ENCODE measurements around the gene GLB1L2. TPM values are rescaled to one million over a fixed set of nuclear protein-coding genes. Genes with fewer than 3 reads are reported as not detected.

Gene GLB1L2
- polyA plus RNA-seq, 1 of the 3 experiments (the other 2 are of a cell fraction): 3.4 TPM

DNA sequence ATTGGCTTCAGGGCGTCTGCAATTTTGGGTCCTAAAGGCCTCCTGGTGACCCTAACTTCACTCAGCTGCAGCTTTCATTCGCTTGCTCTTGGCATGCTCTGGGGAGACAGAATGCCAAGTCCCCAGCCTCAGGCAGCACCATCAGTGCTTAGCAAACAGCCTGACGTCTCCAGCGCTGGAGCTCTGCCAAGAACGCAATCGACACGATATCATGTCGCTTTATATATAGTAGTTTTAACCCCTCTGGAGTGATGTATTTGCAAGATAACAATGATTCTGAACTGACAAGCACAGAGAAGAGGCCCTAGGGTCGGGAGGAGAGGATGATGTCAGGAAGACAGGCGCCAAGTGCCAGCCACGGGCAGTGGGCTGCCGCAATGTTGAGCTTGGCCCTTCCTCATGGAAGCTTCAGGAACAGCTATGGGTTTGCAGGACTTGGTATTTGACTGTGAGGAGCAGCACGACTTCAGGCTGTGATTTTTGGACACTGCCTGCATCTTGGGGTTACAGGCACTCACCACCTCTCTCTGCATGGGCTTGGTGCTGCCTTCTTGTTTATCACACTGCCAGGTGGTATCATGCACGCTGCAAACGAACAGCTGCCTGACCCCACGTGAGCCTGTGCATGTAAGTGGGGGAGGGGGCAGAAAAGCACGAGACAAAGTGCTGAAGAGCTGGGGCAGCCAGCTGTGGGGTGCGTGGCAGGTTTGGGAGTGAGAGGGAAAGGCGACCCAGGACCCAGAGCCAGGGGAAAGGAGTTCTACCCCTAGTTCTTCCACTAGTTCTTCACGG lies 54.2 kb downstream of the GLB1L2 start:
- CTCF ChIA-PET: interaction anchor here (0.7 to 1.5 kb wide), 5 partner anchors 10 to 483 kb away, joined by 3 to 5 read pairs (median 3); no protein-coding TSS in a partner anchor
- no peaks in the 10 kb centered on the region for H3K9me2 ChIP-seq
- TF ChIP-seq GATA2 (CRISPR knock-in tag; IDR thresholded peaks at IDR 0.05): peak; percentile 51
- TF ChIP-seq, protein P1, sequence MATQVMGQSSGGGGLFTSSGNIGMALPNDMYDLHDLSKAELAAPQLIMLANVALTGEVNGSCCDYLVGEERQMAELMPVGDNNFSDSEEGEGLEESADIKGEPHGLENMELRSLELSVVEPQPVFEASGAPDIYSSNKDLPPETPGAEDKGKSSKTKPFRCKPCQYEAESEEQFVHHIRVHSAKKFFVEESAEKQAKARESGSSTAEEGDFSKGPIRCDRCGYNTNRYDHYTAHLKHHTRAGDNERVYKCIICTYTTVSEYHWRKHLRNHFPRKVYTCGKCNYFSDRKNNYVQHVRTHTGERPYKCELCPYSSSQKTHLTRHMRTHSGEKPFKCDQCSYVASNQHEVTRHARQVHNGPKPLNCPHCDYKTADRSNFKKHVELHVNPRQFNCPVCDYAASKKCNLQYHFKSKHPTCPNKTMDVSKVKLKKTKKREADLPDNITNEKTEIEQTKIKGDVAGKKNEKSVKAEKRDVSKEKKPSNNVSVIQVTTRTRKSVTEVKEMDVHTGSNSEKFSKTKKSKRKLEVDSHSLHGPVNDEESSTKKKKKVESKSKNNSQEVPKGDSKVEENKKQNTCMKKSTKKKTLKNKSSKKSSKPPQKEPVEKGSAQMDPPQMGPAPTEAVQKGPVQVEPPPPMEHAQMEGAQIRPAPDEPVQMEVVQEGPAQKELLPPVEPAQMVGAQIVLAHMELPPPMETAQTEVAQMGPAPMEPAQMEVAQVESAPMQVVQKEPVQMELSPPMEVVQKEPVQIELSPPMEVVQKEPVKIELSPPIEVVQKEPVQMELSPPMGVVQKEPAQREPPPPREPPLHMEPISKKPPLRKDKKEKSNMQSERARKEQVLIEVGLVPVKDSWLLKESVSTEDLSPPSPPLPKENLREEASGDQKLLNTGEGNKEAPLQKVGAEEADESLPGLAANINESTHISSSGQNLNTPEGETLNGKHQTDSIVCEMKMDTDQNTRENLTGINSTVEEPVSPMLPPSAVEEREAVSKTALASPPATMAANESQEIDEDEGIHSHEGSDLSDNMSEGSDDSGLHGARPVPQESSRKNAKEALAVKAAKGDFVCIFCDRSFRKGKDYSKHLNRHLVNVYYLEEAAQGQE (IDR thresholded peaks at IDR 0.05; ENCODE audit: low read depth, low read length): no peak
- no peak overlapping the region for H2AFZ ChIP-seq (ENCODE audit: low read depth)
- 13% methylated on average over 18 of the region's 20 CpGs for WGBS (ENCODE audit: low lambda C conversion rate)
- no peak overlapping the region for H3K9ac ChIP-seq
- H3K4me2 ChIP-seq: no peak overlapping the region
- H3K4me3 ChIP-seq (ENCODE audit: low read depth in 2 of 2, low read length in 1 of 2): no peak overlapping the region
- no peaks in the 10 kb centered on the region for H3K9me3 ChIP-seq
- H3K79me2 ChIP-seq (ENCODE audit: insufficient read depth): no peaks in the 10 kb centered on the region
- H3F3A ChIP-seq (replicated peaks; ENCODE audit: insufficient read depth): no peaks in the 10 kb centered on the region
- POLR2A ChIA-PET: interaction anchor here (1.5 kb wide), 1 partner anchor 13 kb away, joined by 5 read pairs; no protein-coding TSS in a partner anchor
- H3K27me3 ChIP-seq (ENCODE audit: insufficient read depth): no peaks in the 10 kb centered on the region
- peaks cover 0 to 16% of the 10 kb centered on the region in 2 experiments; a peak in 1 of 4 replicates for H3K4me1 ChIP-seq (ENCODE audit: control insufficient read depth in 1 of 2, insufficient read depth in 2 of 2, low read depth in 1 of 2, low read length in 1 of 2)
- H4K20me1 ChIP-seq (ENCODE audit: insufficient read depth): no peaks in the 10 kb centered on the region
- peak; percentile 73 for DNase-seq
- H3K36me3 ChIP-seq (replicated peaks in 1 of 2; ENCODE audit: control insufficient read depth in 1 of 2, insufficient read depth in 2 of 2, low read length in 1 of 2): no peaks in the 10 kb centered on the region
- no peak overlapping the region for H3K27ac ChIP-seq (ENCODE audit: low read depth in 2 of 2, low read length in 1 of 2)

DNA sequence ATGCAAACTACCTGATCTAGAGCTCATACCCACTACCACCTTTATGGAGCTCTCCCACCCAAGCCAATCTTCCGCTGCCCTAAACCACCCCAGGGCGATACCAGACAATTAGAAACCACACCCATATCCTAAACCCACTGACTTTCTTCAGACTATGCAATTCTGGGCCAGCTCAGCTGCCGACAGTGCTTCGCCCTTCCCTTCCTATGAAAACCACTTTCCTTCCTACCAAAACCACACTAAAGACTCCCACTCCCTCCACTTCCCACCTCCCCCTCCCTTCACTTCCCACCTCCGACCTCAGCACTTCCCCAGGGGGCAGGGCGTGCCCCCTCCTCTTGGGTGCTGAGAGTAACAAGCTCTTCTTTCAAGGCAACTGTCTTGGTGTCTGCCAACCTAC lies 55.2 kb downstream of the GLB1L2 start:
- TF ChIP-seq, protein P2, sequence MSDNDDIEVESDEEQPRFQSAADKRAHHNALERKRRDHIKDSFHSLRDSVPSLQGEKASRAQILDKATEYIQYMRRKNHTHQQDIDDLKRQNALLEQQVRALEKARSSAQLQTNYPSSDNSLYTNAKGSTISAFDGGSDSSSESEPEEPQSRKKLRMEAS (IDR thresholded peaks at IDR 0.05; ENCODE audit: low read depth): no peak
- TF ChIP-seq NFIC (IDR thresholded peaks at IDR 0.05; ENCODE audit: borderline replicate concordance): no peak
- no peak for TF ChIP-seq TAF1 (IDR thresholded peaks at IDR 0.05; ENCODE audit: borderline replicate concordance, low read depth, low read length)
- TF ChIP-seq FOXM1 (IDR thresholded peaks at IDR 0.05; ENCODE audit: low read depth): no peak
- Histone ChIP-seq H3K79me2 (ENCODE audit: insufficient read depth) (no peaks in the 10 kb centered on the region), H3K9ac (no peak overlapping the region), H3F3A (replicated peaks; ENCODE audit: insufficient read depth) (no peaks in the 10 kb centered on the region), H3K9me2 (no peaks in the 10 kb centered on the region), H3K9me3 (no peaks in the 10 kb centered on the region), H3K4me2 (no peak overlapping the region), H3K4me1 (ENCODE audit: control insufficient read depth in 1 of 2, insufficient read depth in 2 of 2, low read depth in 1 of 2, low read length in 1 of 2) (peaks cover 0 to 16% of the 10 kb centered on the region in 2 experiments; a peak in 1 of 4 replicates), H4K20me1 (ENCODE audit: insufficient read depth) (no peaks in the 10 kb centered on the region), H3K27ac (ENCODE audit: low read depth in 2 of 2, low read length in 1 of 2) (no peak overlapping the region), H3K4me3 (ENCODE audit: low read depth in 2 of 2, low read length in 1 of 2) (no peak overlapping the region), H3K36me3 (replicated peaks in 1 of 2; ENCODE audit: control insufficient read depth in 1 of 2, insufficient read depth in 2 of 2, low read length in 1 of 2) (no peaks in the 10 kb centered on the region), H3K27me3 (ENCODE audit: insufficient read depth) (no peaks in the 10 kb centered on the region), H2AFZ (ENCODE audit: low read depth) (no peak overlapping the region)
- 46% methylated on average over 6 of the region's 6 CpGs for WGBS (ENCODE audit: low lambda C conversion rate)
- no peak for DNase-seq
- POLR2A ChIA-PET: interaction anchor here (1.5 kb wide), 1 partner anchor 12 kb away, joined by 5 read pairs; no protein-coding TSS in a partner anchor
- CTCF ChIA-PET: interaction anchor here (0.6 to 1.5 kb wide), 2 partner anchors 27 to 612 kb away, joined by 3 to 5 read pairs; no protein-coding TSS in a partner anchor
